Heart left ventricle (tissue), 16 donors: ENCODE results near the gene FZD8. TPM values are rescaled to one million over a fixed set of nuclear protein-coding genes. Genes with fewer than 3 reads are reported as not detected.

Source experiments
- ATAC-seq, 4 donors: fragments of 200-7000 bp; cut with Tn5 transposase; one replicate each; pipeline ENCODE4 v1.9.1; 2020 to 2022; ENCODE audit warnings: moderate library complexity in 4 of 4, mild to moderate bottlenecking in 3 of 4, moderate number of reproducible peaks in 1 of 4
- DNase-seq, 5 donors: peaks; one replicate each; pipeline ENCODE4 v3.0.0-alpha.2; 2020
- H3K27ac ChIP-seq, 12 donors: fragments of 200-600 bp; sonication (generic) in 4 of 12; one replicate each; pipeline versions ENCODE4 v1.5.0 to v1.8.0; 2016 to 2022; ENCODE audit warnings: mild to moderate bottlenecking in 2 of 12
- H3K27me3 ChIP-seq, 9 donors: fragments of 200-600 bp; sonication (generic) in 2 of 9; one replicate each; pipeline versions ENCODE4 v1.5.1 to v1.8.0; 2016 to 2022; ENCODE audit warnings: mild to moderate bottlenecking in 3 of 9
- H3K36me3 ChIP-seq, 9 donors: fragments of 200-600 bp; sonication (generic) in 2 of 9; one replicate each; pipeline versions ENCODE4 v1.5.0 to v1.8.0; 2018 to 2022; ENCODE audit warnings: mild to moderate bottlenecking in 2 of 9
- H3K4me1 ChIP-seq, 12 donors: fragments of 200-600 bp; sonication (generic) in 4 of 12; one replicate each; pipeline versions ENCODE4 v1.5.0 to v1.8.0; 2016 to 2022; ENCODE audit warnings: mild to moderate bottlenecking in 3 of 12
- H3K4me3 ChIP-seq, 12 donors: fragments of 200-600 bp; sonication (generic) in 4 of 12; one replicate each; pipeline versions ENCODE4 v1.5.0 to v1.8.0; 2017 to 2022; ENCODE audit warnings: mild to moderate bottlenecking in 9 of 12, moderate library complexity in 4 of 12
- H3K9me3 ChIP-seq, 12 donors: fragments of 200-600 bp; sonication (generic) in 4 of 12; one replicate each; pipeline versions ENCODE4 v1.5.0 to v1.8.0; 2016 to 2022; ENCODE audit warnings: mild to moderate bottlenecking in 1 of 12
- POLR2A ChIP-seq, 2 donors: fragments of 450-650 bp; IDR thresholded peaks; one replicate each; pipeline ENCODE4 v1.6.1; 2017; ENCODE audit warnings: antibody characterized with exemption in 2 of 2, mild to moderate bottlenecking in 2 of 2, moderate library complexity in 2 of 2
- WGBS, 4 donors: extraction: QIAGEN DNeasy Blood & Tissue Kit in 2 of 4; methylation state at CpG; one replicate each; pipeline versions ENCODE4 v1.1.5 to v1.1.7; 2013 to 2018; 5-methylcytosine and 5-hydroxymethylcytosine counted together
- intact Hi-C, 10 donors: fragments of 100-400 bp; cut with DNase I; formaldehyde crosslinking; loops; one replicate each; pipeline versions ENCODE4 v1.11.1 to v1.14.2; 2022
- polyA plus RNA-seq, 2 donors: library from polyadenylated mRNA; stranded (reverse); fragments of 200-250 nt; gene quantifications; one replicate each; pipeline ENCODE4 v1.2.3, GENCODE V29; 2013
- total RNA-seq, 9 donors: library from RNA; depleted of rRNA in 2 of 9; stranded (reverse); fragments of >200 nt in 2 of 9; fragmentation: NEBNext Ultra II Directional in 3 of 9; extraction: Animal tissue kit (Norgen Biotek cat#: 25700) in 3 of 9; gene quantifications; one replicate each; pipeline versions ENCODE4 v1.1.0 to v1.2.4, GENCODE V29; 2016 to 2023
- TF ChIP-seq, protein P1 (sequence below), 12 donors: fragments of 200-600 bp; sonication (generic) in 4 of 12; IDR thresholded peaks; one replicate each; pipeline versions ENCODE4 v1.5.0 to v1.8.0; 2018 to 2022; ENCODE audit warnings: antibody characterized with exemption in 12 of 12, mild to moderate bottlenecking in 5 of 12
- donor health status: ischemic (EF 13 %, LVEDD 7.1; RV severe dilation, severe dysfunction).
- donor health status: healthy with polysubstance abuse.
- donor health status: DM: no; HTN: yes; CAD: no.
- donor health status: DM: no; HTN: no; CAD: no.
- donor health status: ischemic (EF 25% LVEDD 6.9; RV normal size, moderate dysfunction).
- donor health status: ischemic (EF 25% LVEDD 5.7; RV mildly dilated, moderate dysfunction).
- donor health status: healthy.
- donor health status: DM: yes; HTN: yes; CAD: no.
- donor health status: ischemic (EF 35%, LVEDD 5.7; RV mildly dilated, moderate dysfunction).
- donor health status: nonischemic (EF 11% LVEDD 7.7; RV severe dilation, severe dysfunction).
- donor health status: DM: yes; HTN: yes; CAD: no.
- donor health status: PGD.
- donor health status: ischemic (EF 29% LVEDD 5.4; RV normal size, mild dysfunction).
- donor health status: nonischemic (EF 23%, LVEDD 6.1; RV moderate dilation, normal function).

Gene FZD8
- total and polyA plus RNA-seq, 11 donors, result 1.9 to 17.1 (median 7.8) TPM

GRCh38 chr10:35659456-35659855, 17.4 kb upstream of the FZD8 start:
- ATAC-seq (no peak), DNase-seq (no peak)
- peaks cover 0 to 7% (median 0%) of the 10 kb centered on the region in 12 donors for H3K9me3 ChIP-seq
- H3K36me3 ChIP-seq, result no peaks in the 10 kb centered on the region
- H3K4me3 ChIP-seq, result no peak overlapping the region
- no peaks in the 10 kb centered on the region for H3K4me1 ChIP-seq
- H3K27ac ChIP-seq, result no peak overlapping the region
- TF ChIP-seq POLR2A (IDR thresholded peaks at IDR 0.05), result no peak
- TF ChIP-seq, protein P1, sequence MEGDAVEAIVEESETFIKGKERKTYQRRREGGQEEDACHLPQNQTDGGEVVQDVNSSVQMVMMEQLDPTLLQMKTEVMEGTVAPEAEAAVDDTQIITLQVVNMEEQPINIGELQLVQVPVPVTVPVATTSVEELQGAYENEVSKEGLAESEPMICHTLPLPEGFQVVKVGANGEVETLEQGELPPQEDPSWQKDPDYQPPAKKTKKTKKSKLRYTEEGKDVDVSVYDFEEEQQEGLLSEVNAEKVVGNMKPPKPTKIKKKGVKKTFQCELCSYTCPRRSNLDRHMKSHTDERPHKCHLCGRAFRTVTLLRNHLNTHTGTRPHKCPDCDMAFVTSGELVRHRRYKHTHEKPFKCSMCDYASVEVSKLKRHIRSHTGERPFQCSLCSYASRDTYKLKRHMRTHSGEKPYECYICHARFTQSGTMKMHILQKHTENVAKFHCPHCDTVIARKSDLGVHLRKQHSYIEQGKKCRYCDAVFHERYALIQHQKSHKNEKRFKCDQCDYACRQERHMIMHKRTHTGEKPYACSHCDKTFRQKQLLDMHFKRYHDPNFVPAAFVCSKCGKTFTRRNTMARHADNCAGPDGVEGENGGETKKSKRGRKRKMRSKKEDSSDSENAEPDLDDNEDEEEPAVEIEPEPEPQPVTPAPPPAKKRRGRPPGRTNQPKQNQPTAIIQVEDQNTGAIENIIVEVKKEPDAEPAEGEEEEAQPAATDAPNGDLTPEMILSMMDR (IDR thresholded peaks at IDR 0.05), result no peak
- H3K27me3 ChIP-seq, result no peaks in the 10 kb centered on the region
- intact Hi-C loops, result no loop called here
- 96 to 100% (median 99%) methylated on average over 1 of the region's 1 CpG for WGBS, 4 donors

DNA sequence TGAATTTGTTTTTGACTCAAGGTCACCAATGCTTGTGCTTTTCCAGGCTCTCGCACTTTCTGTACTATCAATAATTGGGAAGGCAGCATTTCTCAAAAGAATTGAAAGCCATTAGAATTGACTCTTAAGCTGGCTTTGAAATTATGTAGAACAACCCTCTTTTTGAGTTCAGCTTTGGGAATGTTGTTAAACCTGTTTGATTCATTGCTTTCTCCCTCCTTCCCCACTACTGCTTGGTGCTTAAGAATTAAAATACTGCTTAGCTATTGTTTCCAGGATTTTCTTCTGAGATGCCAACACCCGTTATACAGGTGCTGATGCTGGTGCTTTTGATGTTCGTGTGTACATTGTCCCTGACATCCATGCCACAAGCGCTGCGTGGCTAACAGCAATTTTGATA, 15.5 kb upstream of the FZD8 start:
- WGBS, 4 donors, result 93 to 95% (median 94%) methylated on average over 5 of the region's 5 CpGs
- Histone ChIP-seq H3K9me3 (peaks cover 0 to 7% (median 0%) of the 10 kb centered on the region in 12 donors), H3K36me3 (no peaks in the 10 kb centered on the region), H3K27me3 (no peaks in the 10 kb centered on the region), H3K4me1 (no peaks in the 10 kb centered on the region), H3K4me3 (no peak overlapping the region), H3K27ac (no peak overlapping the region)
- DNase-seq (no peak), ATAC-seq (no peak)
- no peak for TF ChIP-seq POLR2A (IDR thresholded peaks at IDR 0.05)
- TF ChIP-seq, protein P1 (IDR thresholded peaks at IDR 0.05), result no peak
- intact Hi-C loops, result no loop called here

GRCh38 chr10:35652824-35653223, 10.7 kb upstream of the FZD8 start:
- no peak for DNase-seq
- Histone ChIP-seq H3K36me3 (no peaks in the 10 kb centered on the region), H3K4me3 (no peak overlapping the region), H3K9me3 (peaks cover 0 to 7% (median 0%) of the 10 kb centered on the region in 12 donors), H3K27me3 (no peaks in the 10 kb centered on the region), H3K27ac (no peak overlapping the region), H3K4me1 (no peaks in the 10 kb centered on the region)
- ATAC-seq, result no peak
- 89 to 95% (median 92%) methylated on average over 2 of the region's 2 CpGs for WGBS, 4 donors
- TF ChIP-seq POLR2A (IDR thresholded peaks at IDR 0.05), result no peak
- TF ChIP-seq, protein P1 (IDR thresholded peaks at IDR 0.05), result no peak
- intact Hi-C loops, result no loop called here

GRCh38 chr10:35650894-35651293, 8.8 kb upstream of the FZD8 start:
- Histone ChIP-seq H3K4me3 (no peak overlapping the region), H3K4me1 (no peaks in the 10 kb centered on the region), H3K27ac (no peak overlapping the region), H3K9me3 (no peaks in the 10 kb centered on the region), H3K27me3 (no peaks in the 10 kb centered on the region), H3K36me3 (no peaks in the 10 kb centered on the region)
- 88 to 95% (median 95%) methylated on average over 3 of the region's 3 CpGs for WGBS, 4 donors
- no peak for TF ChIP-seq POLR2A (IDR thresholded peaks at IDR 0.05)
- ATAC-seq (no peak), DNase-seq (no peak)
- intact Hi-C loops, result no loop called here
